ENCODE data around the gene FHOD1. TPM values are rescaled to one million over a fixed set of nuclear protein-coding genes. Genes with fewer than 3 reads are reported as not detected.

FHOD1 gene
- polyA plus RNA-seq, 3 donors, result 5.1 to 152 (median 5.5) TPM

GRCh38 chr16:67201411-67202345 lies 45.6 kb downstream of the FHOD1 start:
- no peak for TF ChIP-seq CTCF (IDR thresholded peaks at IDR 0.05)
- peaks cover 59 to 82% of the 10 kb centered on the region in 2 donors for H3K36me3 ChIP-seq (replicated peaks in 1 of 2; ENCODE audit: control insufficient read depth in 1 of 2, insufficient read depth in 2 of 2, low read length in 2 of 2)
- no peaks in the 10 kb centered on the region for H3K4me1 ChIP-seq (ENCODE audit: control insufficient read depth in 1 of 2, insufficient read depth in 2 of 2, low read length in 2 of 2)

GRCh38 chr16:67200491-67200890 lies 46.8 kb downstream of the FHOD1 start:
- Histone ChIP-seq H3K4me1 (ENCODE audit: control insufficient read depth in 1 of 2, insufficient read depth in 2 of 2, low read length in 2 of 2) (no peaks in the 10 kb centered on the region), H3K36me3 (replicated peaks in 1 of 2; ENCODE audit: control insufficient read depth in 1 of 2, insufficient read depth in 2 of 2, low read length in 2 of 2) (peaks cover 65 to 85% of the 10 kb centered on the region in 2 donors), H3K27me3 (ENCODE audit: control insufficient read depth in 2 of 2, insufficient read depth in 2 of 2, low read length in 2 of 2) (no peaks in the 10 kb centered on the region), H2AFZ (ENCODE audit: insufficient read depth, low read depth, low read length, poor library complexity, severe bottlenecking) (no peak overlapping the region), H3K4me2 (replicated peaks; ENCODE audit: extremely low read depth, low read length, poor library complexity, severe bottlenecking) (no peak overlapping the region), H3K9ac (ENCODE audit: insufficient read depth, low read length, poor library complexity, severe bottlenecking) (no peak overlapping the region), H4K20me1 (ENCODE audit: insufficient read depth, low read length) (peaks cover 45% of the 10 kb centered on the region), H3K27ac (ENCODE audit: low read depth in 1 of 2, low read length in 2 of 2) (no peak overlapping the region), H3K9me3 (replicated peaks in 1 of 2; ENCODE audit: control insufficient read depth in 1 of 2, insufficient read depth in 1 of 2, low read length in 2 of 2) (no peaks in the 10 kb centered on the region), H3K79me2 (ENCODE audit: insufficient read depth, low read length) (no peaks in the 10 kb centered on the region), H3K4me3 (replicated peaks in 1 of 3; ENCODE audit: low read depth in 2 of 3, low read length in 3 of 3) (no peak overlapping the region)
- H3K27me3 Mint-ChIP-seq (ENCODE audit: low read depth in 3 of 3), result peaks cover 0 to 3% (median 1%) of the 10 kb centered on the region in 3 donors
- no peaks in the 10 kb centered on the region for H3K9me3 Mint-ChIP-seq
- peaks cover 61 to 88% of the 10 kb centered on the region in 2 donors for H3K36me3 Mint-ChIP-seq
- DNase-seq, result no peak
- peaks cover 15% of the 10 kb centered on the region for H3K4me1 Mint-ChIP-seq
- no peak for TF ChIP-seq CTCF (IDR thresholded peaks at IDR 0.05)
- 98% methylated on average over 8 of the region's 8 CpGs for WGBS (ENCODE audit: insufficient coverage)
- intact Hi-C loops (cut with micrococcal nuclease), result no loop called here
- H3K4me3 Mint-ChIP-seq, result no peak overlapping the region
- H3K27ac Mint-ChIP-seq, result peak overlapping the region in 1 of 7 donors; percentile 46

More at GRCh38 chr16:67201411-67202345, 45.6 kb downstream of the FHOD1 start:
- H3K36me3 Mint-ChIP-seq, result peaks cover 53 to 85% of the 10 kb centered on the region in 2 donors
- H3K4me3 Mint-ChIP-seq, result no peak overlapping the region
- no peak for DNase-seq
- peaks cover 0 to 3% (median 1%) of the 10 kb centered on the region in 3 donors for H3K27me3 Mint-ChIP-seq (ENCODE audit: low read depth in 3 of 3)
- Histone ChIP-seq H4K20me1 (ENCODE audit: insufficient read depth, low read length) (peaks cover 33% of the 10 kb centered on the region), H2AFZ (ENCODE audit: insufficient read depth, low read depth, low read length, poor library complexity, severe bottlenecking) (no peak overlapping the region), H3K9me3 (replicated peaks in 1 of 2; ENCODE audit: control insufficient read depth in 1 of 2, insufficient read depth in 1 of 2, low read length in 2 of 2) (no peaks in the 10 kb centered on the region), H3K79me2 (ENCODE audit: insufficient read depth, low read length) (no peaks in the 10 kb centered on the region), H3K9ac (ENCODE audit: insufficient read depth, low read length, poor library complexity, severe bottlenecking) (no peak overlapping the region), H3K27me3 (ENCODE audit: control insufficient read depth in 2 of 2, insufficient read depth in 2 of 2, low read length in 2 of 2) (no peaks in the 10 kb centered on the region), H3K4me3 (replicated peaks in 1 of 3; ENCODE audit: low read depth in 2 of 3, low read length in 3 of 3) (no peak overlapping the region), H3K27ac (ENCODE audit: low read depth in 1 of 2, low read length in 2 of 2) (no peak overlapping the region), H3K4me2 (replicated peaks; ENCODE audit: extremely low read depth, low read length, poor library complexity, severe bottlenecking) (no peak overlapping the region)
- no peak overlapping the region for H3K27ac Mint-ChIP-seq
- no peaks in the 10 kb centered on the region for H3K9me3 Mint-ChIP-seq
- intact Hi-C loops (cut with micrococcal nuclease), result no loop called here
- peaks cover 10% of the 10 kb centered on the region for H3K4me1 Mint-ChIP-seq
- WGBS (ENCODE audit: insufficient coverage), result 96% methylated on average over 33 of the region's 40 CpGs

Data from CD14-positive monocyte (primary cell).